Measurements from ENCODE around the gene LRBA. TPM values are rescaled to one million over a fixed set of nuclear protein-coding genes. Genes with fewer than 3 reads are reported as not detected.

Gene LRBA
- total RNA-seq, 1 donor from 2014 or later, result 66.2 TPM

GRCh38 chr4:150384249-150384648 is 630.8 kb downstream of the LRBA start:
- Mint-ChIP-seq H3K4me3 (no peak overlapping the region), H3K9me3 (peaks cover 3% of the 10 kb centered on the region), H3K27me3 (ENCODE audit: low read depth) (no peaks in the 10 kb centered on the region), H3K4me1 (peaks cover 4% of the 10 kb centered on the region), H3K36me3 (no peaks in the 10 kb centered on the region), H3K27ac (peak overlapping the region; percentile 40)
- DNase-seq (ENCODE audit: low spot score in 2 of 2, unreplicated experiment in 2 of 2), result no peak
- TF ChIP-seq CTCF (IDR thresholded peaks at IDR 0.05; ENCODE audit: unreplicated experiment), result no peak

GRCh38 chr4:150382028-150382427 is 633.1 kb downstream of the LRBA start:
- Mint-ChIP-seq H3K27me3 (ENCODE audit: low read depth) (no peaks in the 10 kb centered on the region), H3K36me3 (no peaks in the 10 kb centered on the region), H3K27ac (no peak overlapping the region), H3K4me1 (peaks cover 4% of the 10 kb centered on the region), H3K9me3 (peaks cover 3% of the 10 kb centered on the region), H3K4me3 (no peak overlapping the region)
- DNase-seq (ENCODE audit: low spot score in 2 of 2, unreplicated experiment in 2 of 2), result no peak
- no peak for TF ChIP-seq CTCF (IDR thresholded peaks at IDR 0.05; ENCODE audit: unreplicated experiment)

GRCh38 chr4:150381609-150382008 is 633.5 kb downstream of the LRBA start:
- Mint-ChIP-seq H3K36me3 (no peaks in the 10 kb centered on the region), H3K27me3 (ENCODE audit: low read depth) (no peaks in the 10 kb centered on the region), H3K9me3 (peaks cover 3% of the 10 kb centered on the region), H3K27ac (no peak overlapping the region), H3K4me3 (no peak overlapping the region), H3K4me1 (peaks cover 4% of the 10 kb centered on the region)
- DNase-seq (ENCODE audit: low spot score in 2 of 2, unreplicated experiment in 2 of 2), result no peak
- TF ChIP-seq CTCF (IDR thresholded peaks at IDR 0.05; ENCODE audit: unreplicated experiment), result no peak

GRCh38 chr4:150381036-150381435 is 634.0 kb downstream of the LRBA start:
- no peaks in the 10 kb centered on the region for H3K36me3 Mint-ChIP-seq
- peaks cover 4% of the 10 kb centered on the region for H3K4me1 Mint-ChIP-seq
- H3K9me3 Mint-ChIP-seq, result no peaks in the 10 kb centered on the region
- no peak overlapping the region for H3K27ac Mint-ChIP-seq
- H3K27me3 Mint-ChIP-seq (ENCODE audit: low read depth), result no peaks in the 10 kb centered on the region
- no peak for DNase-seq (ENCODE audit: low spot score in 2 of 2, unreplicated experiment in 2 of 2)
- no peak overlapping the region for H3K4me3 Mint-ChIP-seq
- TF ChIP-seq CTCF (IDR thresholded peaks at IDR 0.05; ENCODE audit: unreplicated experiment), result no peak

- H3K27ac Mint-ChIP-seq, result no peak overlapping the region
- no peak overlapping the region for H3K4me3 Mint-ChIP-seq
- no peaks in the 10 kb centered on the region for H3K4me1 Mint-ChIP-seq
- H3K27me3 Mint-ChIP-seq (ENCODE audit: low read depth), result no peaks in the 10 kb centered on the region
- H3K36me3 Mint-ChIP-seq, result peaks cover 9% of the 10 kb centered on the region
- no peak for DNase-seq (ENCODE audit: low spot score in 2 of 2, unreplicated experiment in 2 of 2)
- TF ChIP-seq CTCF (IDR thresholded peaks at IDR 0.05; ENCODE audit: unreplicated experiment), result no peak
- H3K9me3 Mint-ChIP-seq, result peaks cover 5% of the 10 kb centered on the region
These were observed 635.6 kb downstream of the LRBA start for GRCh38 chr4:150379454-150379853.

GRCh38 chr4:150375025-150375424 is 640.1 kb downstream of the LRBA start:
- H3K9me3 Mint-ChIP-seq, result peaks cover 12% of the 10 kb centered on the region
- no peak for DNase-seq (ENCODE audit: low spot score in 2 of 2, unreplicated experiment in 2 of 2)
- no peak overlapping the region for H3K4me3 Mint-ChIP-seq
- no peaks in the 10 kb centered on the region for H3K27me3 Mint-ChIP-seq (ENCODE audit: low read depth)
- TF ChIP-seq CTCF (IDR thresholded peaks at IDR 0.05; ENCODE audit: unreplicated experiment), result no peak
- H3K36me3 Mint-ChIP-seq, result peaks cover 16% of the 10 kb centered on the region
- peak overlapping the region; percentile 39 for H3K27ac Mint-ChIP-seq
- H3K4me1 Mint-ChIP-seq, result peaks cover 3% of the 10 kb centered on the region
